Tibial nerve (tissue), 4 donors: ENCODE results near the gene TFAP2B. TPM values are rescaled to one million over a fixed set of nuclear protein-coding genes. Genes with fewer than 3 reads are reported as not detected.

Experiments
- DNase-seq, 2 donors: peaks; one replicate each; pipeline ENCODE4 v3.0.0-alpha.2; 2019; ENCODE audit warnings: low spot score in 2 of 2
- H3K27ac ChIP-seq, 4 donors: fragments of 200-600 bp; sonication (generic) in 3 of 4; one replicate each; pipeline ENCODE4 v1.5.1; 2017 to 2019; ENCODE audit warnings: mild to moderate bottlenecking in 1 of 4
- H3K27me3 ChIP-seq, 2 donors: fragments of 200-600 bp; sonication (generic) in 1 of 2; one replicate each; pipeline versions ENCODE4 v1.5.1 to v1.6.0; 2017 to 2019
- H3K36me3 ChIP-seq, 3 donors: fragments of 200-600 bp; sonication (generic); one replicate each; pipeline ENCODE4 v1.5.1; 2018 to 2019
- H3K4me1 ChIP-seq, 4 donors: fragments of 200-600 bp; sonication (generic) in 3 of 4; one replicate each; pipeline ENCODE4 v1.5.1; 2017 to 2019
- H3K4me3 ChIP-seq, 4 donors: fragments of 200-600 bp; sonication (generic) in 3 of 4; one replicate each; pipeline ENCODE4 v1.5.1; 2017 to 2019; ENCODE audit warnings: mild to moderate bottlenecking in 1 of 4, moderate library complexity in 1 of 4
- H3K9me3 ChIP-seq, 4 donors: fragments of 200-600 bp; sonication (generic) in 3 of 4; one replicate each; pipeline ENCODE4 v1.5.1; 2017 to 2019
- CTCF ChIP-seq, 5 experiments: fragments of 200-600 bp in 3 of 5; fragments of 450-650 bp in 2 of 5; sonication (generic) in 3 of 5; IDR thresholded peaks; one replicate each; pipeline ENCODE4 v1.5.1; 2016 to 2019; ENCODE audit warnings: antibody characterized with exemption in 5 of 5, mild to moderate bottlenecking in 3 of 5, moderate library complexity in 2 of 5
- EP300 ChIP-seq, 2 donors: sonication (generic); formaldehyde crosslinking; IDR thresholded peaks; one replicate each; pipeline ENCODE4 v1.6.1; 2017; ENCODE audit warnings: antibody characterized with exemption in 2 of 2, mild to moderate bottlenecking in 1 of 2
- POLR2A ChIP-seq, 2 donors: fragments of 450-650 bp; IDR thresholded peaks; one replicate each; pipeline ENCODE4 v1.6.1; 2017; ENCODE audit warnings: antibody characterized with exemption in 2 of 2, mild to moderate bottlenecking in 2 of 2, moderate library complexity in 2 of 2
- WGBS, 2 donors: methylation state at CpG; one replicate each; pipeline ENCODE4 v1.1.5; 2018; 5-methylcytosine and 5-hydroxymethylcytosine counted together
- total RNA-seq, 4 donors: library from RNA; depleted of rRNA; stranded (reverse); fragments of >200 nt; gene quantifications; one replicate each; pipeline ENCODE4 v1.1.0, GENCODE V29; 2016

The TFAP2B gene
- total RNA-seq, 4 donors from 2014 or later: 0.22 to 1.2 TPM; not detected in 2

- TF ChIP-seq EP300 (IDR thresholded peaks at IDR 0.05) (no peak), CTCF (IDR thresholded peaks at IDR 0.05) (no peak), POLR2A (IDR thresholded peaks at IDR 0.05) (no peak)
- DNase-seq: no peak
- H3K27me3 ChIP-seq: peaks cover 0 to 98% of the 10 kb centered on the region in 2 donors
- H3K27ac ChIP-seq: no peak overlapping the region
- H3K36me3 ChIP-seq: no peaks in the 10 kb centered on the region
- H3K9me3 ChIP-seq: no peaks in the 10 kb centered on the region
- WGBS, 2 donors: 35 to 46% methylated on average over 8 of the region's 8 CpGs
- H3K4me1 ChIP-seq: peaks cover 0 to 22% (median 0%) of the 10 kb centered on the region in 4 donors
- H3K4me3 ChIP-seq: no peak overlapping the region
Measured at GRCh38 chr6:50846852-50847155, 28.1 kb downstream of the TFAP2B start.

GRCh38 chr6:50847890-50848594 lies 29.4 kb downstream of the TFAP2B start:
- DNase-seq: no peak
- H3K27me3 ChIP-seq: peaks cover 0 to 94% of the 10 kb centered on the region in 2 donors
- no peak for TF ChIP-seq CTCF (IDR thresholded peaks at IDR 0.05)
- no peak for TF ChIP-seq POLR2A (IDR thresholded peaks at IDR 0.05)
- TF ChIP-seq EP300 (IDR thresholded peaks at IDR 0.05): no peak
- H3K4me3 ChIP-seq: no peak overlapping the region
- 21 to 28% methylated on average over 7 of the region's 7 CpGs for WGBS, 2 donors
- H3K4me1 ChIP-seq: peaks cover 0 to 22% (median 0%) of the 10 kb centered on the region in 4 donors
- H3K36me3 ChIP-seq: no peaks in the 10 kb centered on the region
- H3K9me3 ChIP-seq: no peaks in the 10 kb centered on the region
- H3K27ac ChIP-seq: no peak overlapping the region

GRCh38 chr6:50848989-50849795 lies 30.5 kb downstream of the TFAP2B start:
- no peak overlapping the region for H3K27ac ChIP-seq
- no peaks in the 10 kb centered on the region for H3K9me3 ChIP-seq
- TF ChIP-seq POLR2A (IDR thresholded peaks at IDR 0.05) (no peak), CTCF (IDR thresholded peaks at IDR 0.05) (no peak), EP300 (IDR thresholded peaks at IDR 0.05) (no peak)
- H3K36me3 ChIP-seq: no peaks in the 10 kb centered on the region
- H3K4me3 ChIP-seq: peak overlapping the region in 2 of 4 donors; percentile 38 to 49
- 9% methylated on average over 27 of the region's 27 CpGs for WGBS, 2 donors
- peaks cover 0 to 82% of the 10 kb centered on the region in 2 donors for H3K27me3 ChIP-seq
- no peak for DNase-seq
- H3K4me1 ChIP-seq: peaks cover 0 to 22% (median 0%) of the 10 kb centered on the region in 4 donors

- H3K27ac ChIP-seq: peak overlapping the region in 1 of 4 donors; percentile 22
- no peak for TF ChIP-seq CTCF (IDR thresholded peaks at IDR 0.05)
- no peak for TF ChIP-seq EP300 (IDR thresholded peaks at IDR 0.05)
- no peak for TF ChIP-seq POLR2A (IDR thresholded peaks at IDR 0.05)
Measured at GRCh38 chr6:50849796-50850180, 31.1 kb downstream of the TFAP2B start.

More at GRCh38 chr6:50849796-50850180, 31.1 kb downstream of the TFAP2B start:
- Histone ChIP-seq H3K4me1 (peaks cover 0 to 22% (median 0%) of the 10 kb centered on the region in 4 donors), H3K9me3 (no peaks in the 10 kb centered on the region), H3K36me3 (no peaks in the 10 kb centered on the region), H3K27me3 (peaks cover 0 to 77% of the 10 kb centered on the region in 2 donors), H3K4me3 (peak overlapping the region; percentile 23 to 49 (median 32))
- DNase-seq: no peak
- 1 to 2% methylated on average over 22 of the region's 22 CpGs for WGBS, 2 donors
